GM19455 (cell line): ENCODE data around the gene FER.
"Not testable (repeated sequence)": the region's sequence is repeated elsewhere in the genome, so short reads cannot be mapped to it uniquely, and the experiment has no call there.

Experiments
- ATAC-seq: cut with Tn5 transposase; IDR thresholded peaks from one replicate; pipeline ENCODE4 v1.9.1; 2021; ENCODE audit not compliant: unreplicated experiment

Gene FER

DNA sequence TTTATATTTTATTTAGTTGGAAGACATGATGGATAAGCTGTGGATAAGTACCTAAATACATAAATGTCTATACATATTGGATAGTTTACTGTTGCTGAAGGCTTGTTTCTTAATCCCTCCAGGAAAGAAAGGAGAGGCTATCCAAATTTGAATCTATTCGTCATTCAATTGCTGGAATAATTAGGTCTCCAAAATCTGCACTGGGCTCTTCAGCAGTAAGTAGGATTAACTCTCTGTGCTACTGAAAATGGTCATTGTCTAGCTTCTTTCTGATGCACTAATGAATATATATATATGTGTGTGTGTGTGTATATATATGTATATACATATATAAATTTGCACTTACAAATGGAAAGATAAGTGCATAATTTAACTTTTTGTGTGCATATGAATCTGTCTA is 198.3 kb downstream of the FER start:
- ATAC-seq, result no peak

DNA sequence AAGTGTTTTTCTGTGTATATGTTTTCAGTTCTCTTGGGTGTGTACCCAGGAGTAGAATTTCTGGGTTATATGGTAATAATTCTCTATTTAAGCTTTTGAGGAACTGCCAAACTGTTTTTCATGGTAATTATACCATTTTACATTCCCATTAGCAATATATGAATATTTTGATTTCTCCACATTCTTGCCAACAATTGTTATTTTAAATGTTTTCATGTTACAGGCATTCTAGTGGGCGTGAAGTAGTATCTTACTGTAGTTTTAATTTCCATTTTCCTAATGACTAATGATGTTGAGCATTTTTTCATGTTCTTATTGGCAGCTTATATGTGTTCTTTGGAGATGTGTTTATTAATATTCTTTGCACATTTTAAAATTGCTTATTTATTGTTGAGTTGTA is 199.5 kb downstream of the FER start:
- ATAC-seq, result no peak

DNA sequence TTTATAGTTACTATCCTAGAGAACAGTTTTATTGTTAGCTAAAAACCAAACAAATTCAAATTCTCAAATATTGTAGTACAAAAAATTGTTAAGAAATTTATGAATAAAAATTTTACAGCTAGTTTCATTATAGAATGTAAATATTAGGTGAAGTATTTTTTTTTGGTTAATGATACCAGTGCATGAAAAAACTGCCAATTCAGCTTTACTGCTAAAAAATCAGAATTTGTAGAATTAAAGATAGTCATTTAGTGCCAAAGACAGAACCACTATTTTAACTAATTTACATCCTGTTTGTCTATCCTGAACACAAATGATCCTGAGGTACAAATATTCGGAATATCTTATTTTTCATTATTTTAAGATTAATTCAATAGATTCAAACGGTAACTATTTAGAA is 202.6 kb downstream of the FER start:
- ATAC-seq, result no peak

DNA sequence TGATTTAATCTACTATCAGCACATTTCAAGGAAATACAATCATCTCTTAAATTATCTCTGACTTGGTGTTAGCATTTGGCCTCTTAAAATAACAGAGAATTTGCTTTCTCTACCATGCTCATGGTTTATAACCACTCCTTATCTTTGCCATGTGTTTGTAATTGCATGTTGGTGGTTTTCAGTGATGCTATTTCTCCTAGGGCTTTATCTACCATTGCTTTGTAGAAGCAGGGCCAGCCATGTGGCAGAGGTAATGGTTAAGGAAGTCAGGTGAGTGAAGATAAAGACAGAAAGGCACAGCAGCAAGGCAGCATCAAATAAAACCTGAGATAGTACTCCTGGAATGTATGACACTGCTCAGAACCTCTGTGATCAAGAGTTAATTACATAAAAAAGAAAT is 206.2 kb downstream of the FER start:
- ATAC-seq, result no peak

DNA sequence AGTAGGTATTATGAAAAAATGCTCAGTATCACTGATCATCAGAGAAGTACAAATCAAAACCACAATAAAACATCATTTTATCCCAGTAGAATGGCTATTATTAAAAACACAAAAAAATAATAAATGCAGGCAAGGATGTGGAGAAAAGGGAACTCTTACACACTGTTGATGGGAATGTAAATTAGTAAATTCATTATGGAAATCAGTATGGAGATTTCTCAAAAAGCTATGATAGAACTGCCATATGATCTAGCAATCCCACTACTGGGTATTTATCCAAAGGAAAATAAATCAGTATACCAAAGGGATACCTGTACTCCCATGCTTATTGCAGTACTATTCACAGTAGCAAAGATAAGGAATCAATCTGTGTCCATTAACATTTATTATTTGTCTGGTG is 209.6 kb downstream of the FER start:
- ATAC-seq, result no peak

DNA sequence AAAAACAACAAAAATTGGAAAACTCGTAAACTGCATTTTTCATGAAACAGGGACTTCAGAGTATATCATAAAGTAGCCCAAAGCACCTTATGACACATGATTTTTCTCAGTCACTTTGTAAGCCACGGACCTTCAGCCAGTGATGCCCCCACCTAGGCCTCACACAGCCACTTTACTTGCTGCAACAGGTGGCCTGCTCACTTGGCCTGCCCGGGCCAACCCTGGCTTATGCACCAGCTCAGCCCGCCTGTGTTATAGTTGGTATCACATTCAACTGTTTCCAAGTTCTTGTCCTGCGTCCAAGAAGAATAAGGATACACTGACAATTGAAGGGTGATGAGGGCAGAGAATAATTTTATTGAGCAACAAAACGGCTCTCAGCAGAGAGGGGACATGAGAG is 219.2 kb downstream of the FER start:
- ATAC-seq, result no peak

DNA sequence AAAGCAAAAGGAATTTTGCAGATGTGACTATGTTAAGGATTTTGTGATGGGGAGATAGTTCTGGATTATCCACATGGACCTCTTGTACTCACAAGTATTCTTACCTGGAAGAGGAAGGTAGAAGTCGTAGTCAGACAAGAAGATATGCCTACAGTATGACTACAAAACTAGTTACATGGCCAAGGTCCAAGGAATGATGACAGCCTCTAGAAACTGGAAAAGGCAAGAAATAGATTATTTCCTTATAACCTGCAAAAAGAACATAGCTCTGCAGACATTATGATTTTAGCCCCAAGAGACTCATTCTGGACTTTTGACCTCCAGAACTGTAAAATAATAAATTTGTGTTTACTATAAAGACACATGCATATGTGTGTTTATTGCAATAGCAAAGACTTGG is 226.9 kb downstream of the FER start:
- ATAC-seq, result no peak

DNA sequence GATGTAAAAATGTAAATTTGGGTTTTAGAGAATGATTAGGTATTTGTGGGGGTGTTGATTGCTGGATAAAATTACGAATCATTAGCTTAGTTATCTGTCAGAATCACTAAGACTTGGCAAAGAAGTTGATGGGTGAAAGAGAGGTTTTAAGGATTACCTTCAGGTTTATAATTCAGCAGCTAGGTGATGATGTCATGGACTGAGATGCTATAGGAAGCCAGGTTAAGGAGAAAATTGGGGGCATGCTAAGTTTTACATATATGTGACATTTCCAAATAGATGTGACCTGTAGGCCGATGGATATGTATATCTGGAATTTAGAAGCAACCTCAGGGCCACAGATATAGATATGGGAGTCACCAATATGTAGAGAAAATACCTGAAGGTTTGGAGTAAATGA is 228.0 kb downstream of the FER start:
- no peak for ATAC-seq

DNA sequence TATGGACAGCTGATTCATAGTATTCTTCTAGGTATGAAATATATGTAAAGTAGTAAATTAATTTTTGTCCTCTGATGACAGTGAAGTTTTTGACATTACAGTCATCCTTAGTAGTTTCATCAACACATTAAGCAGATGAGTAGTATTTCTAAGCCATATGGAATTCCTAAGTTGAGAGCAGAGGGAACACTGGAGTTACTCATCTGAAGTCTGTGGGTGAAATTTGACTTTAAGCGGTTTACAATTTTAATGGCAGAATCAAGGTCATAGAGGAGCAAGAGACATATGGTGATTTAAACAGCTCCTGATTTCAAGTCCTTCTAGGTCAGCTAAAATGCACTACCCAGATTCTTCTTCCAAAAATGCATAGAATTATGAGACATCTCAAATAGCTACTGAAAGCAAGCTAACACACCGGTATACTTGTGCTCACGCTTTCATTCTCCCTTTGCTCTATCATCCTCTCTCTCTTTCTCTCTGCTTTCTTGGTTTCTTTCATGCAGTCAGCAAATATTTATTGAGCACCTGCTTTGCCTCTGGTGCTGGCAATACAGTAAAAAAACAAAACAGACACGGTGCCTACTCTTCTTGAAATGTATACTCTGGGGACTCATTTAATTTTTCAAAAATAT is 235.9 kb downstream of the FER start:
- no peak for ATAC-seq

DNA sequence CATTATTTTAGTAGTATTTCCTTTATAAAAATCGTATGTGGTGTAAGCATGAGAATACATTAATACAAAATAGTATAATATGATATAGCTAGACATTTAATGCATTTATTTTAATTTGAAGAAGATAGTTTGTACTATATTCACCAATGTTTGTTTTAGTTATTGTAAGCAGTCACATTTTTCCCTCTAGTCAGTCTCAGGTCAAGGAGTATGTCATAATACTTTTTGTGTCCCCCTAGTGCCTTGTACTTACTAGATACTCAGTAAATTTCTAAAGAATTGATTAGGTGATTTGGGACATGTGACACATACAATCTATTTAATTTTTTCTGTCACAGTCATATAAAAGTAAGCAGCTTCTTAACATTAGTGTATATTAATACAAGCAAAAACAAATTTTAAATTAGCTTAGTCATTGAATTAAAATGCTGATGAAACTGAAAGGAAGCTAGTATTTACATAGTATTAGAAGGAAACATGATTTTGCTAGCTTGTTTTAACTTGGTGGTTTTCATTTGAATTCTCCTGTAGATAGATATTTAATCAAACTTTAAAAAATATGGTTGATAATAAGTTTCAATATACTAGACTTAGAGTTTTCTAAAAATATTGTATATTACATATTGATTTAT is 242.2 kb downstream of the FER start:
- ATAC-seq, result no peak

DNA sequence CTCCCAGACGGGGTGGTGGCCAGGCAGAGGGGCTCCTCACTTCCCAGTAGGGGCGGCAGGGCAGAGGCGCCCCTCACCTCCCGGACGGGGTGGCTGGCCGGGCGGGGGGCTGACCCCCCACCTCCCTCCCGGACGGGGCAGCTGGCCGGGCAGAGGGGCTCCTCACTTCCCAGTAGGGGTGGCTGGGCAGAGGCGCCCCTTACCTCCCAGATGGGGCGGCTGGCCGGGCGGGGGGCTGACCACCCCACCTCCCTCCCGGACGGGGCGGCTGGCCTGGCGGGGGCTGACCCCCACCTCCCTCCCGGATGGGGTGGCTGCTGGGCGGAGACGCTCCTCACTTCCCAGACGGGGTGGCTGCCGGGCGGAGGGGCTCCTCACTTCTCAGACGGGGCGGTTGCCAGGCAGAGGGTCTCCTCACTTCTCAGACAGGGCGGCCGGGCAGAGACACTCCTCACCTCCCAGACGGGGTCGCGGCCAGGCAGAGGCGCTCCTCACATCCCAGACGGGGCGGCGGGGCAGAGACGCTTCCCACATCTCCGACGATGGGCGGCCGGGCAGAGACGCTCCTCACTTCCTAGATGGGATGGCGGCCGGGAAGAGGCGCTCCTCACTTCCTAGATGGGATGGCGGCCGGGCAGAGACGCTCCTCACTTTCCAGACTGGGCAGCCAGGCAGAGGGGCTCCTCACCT is 244.8 kb downstream of the FER start:
- ATAC-seq, result not testable (repeated sequence)

DNA sequence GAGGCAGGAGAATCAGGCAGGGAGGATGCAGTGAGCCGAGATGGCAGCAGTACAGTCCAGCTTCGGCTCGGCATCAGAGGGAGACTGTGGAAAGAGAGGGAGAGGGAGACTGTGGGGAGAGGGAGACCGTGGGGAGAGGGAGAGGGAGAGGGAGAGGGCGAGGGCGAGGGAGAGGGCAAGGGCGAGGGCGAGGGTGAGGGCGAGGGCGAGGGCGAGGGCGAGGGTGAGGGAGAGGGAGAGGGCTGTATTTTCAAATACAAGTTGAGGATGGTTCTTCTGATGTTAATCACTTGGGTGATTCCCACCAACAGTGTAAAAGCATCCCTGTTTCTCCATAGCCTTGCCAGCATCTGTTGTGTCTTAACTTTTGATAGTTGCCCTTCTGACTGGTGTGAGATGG is 245.7 kb downstream of the FER start:
- ATAC-seq, result not testable (repeated sequence)

DNA sequence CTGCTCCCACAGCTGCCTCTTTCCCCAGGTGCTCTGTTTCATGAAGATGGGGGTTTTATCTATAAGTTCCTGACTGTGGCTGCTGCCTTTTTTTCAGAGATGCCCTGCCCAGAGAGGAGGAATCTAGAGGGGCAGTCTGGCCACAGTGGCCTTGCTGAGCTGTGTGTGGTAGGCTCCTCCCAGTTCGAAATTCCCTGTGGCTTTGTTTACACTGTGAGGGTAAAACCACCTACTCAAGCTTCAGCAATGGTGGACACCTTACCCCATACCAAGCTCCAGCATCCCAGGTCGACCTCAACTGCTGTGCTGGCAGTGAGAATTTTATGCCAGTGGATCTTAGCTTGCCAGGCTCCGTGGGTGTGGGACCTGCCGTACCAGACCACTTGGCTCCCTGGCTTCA is 250.0 kb downstream of the FER start:
- no peak for ATAC-seq

DNA sequence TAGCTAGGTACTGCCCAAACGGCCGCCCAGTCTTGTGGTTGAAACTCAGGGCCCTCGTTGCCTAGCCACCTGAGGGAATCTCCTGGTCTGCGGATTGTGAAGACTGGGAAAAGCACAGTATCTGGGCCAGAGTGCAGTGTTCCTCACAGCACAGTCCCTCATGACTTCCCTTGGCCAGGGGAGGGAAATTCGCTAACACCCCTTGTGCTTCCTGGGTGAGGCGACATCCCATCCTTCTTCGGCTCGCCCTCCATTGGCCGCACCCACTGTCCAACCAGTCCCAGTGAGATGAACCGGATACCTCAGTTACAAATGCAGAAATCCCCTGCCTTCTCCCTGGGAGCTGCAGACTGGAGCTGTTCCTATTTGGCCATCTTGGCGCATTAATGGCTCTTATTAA is 250.5 kb downstream of the FER start:
- no peak for ATAC-seq

DNA sequence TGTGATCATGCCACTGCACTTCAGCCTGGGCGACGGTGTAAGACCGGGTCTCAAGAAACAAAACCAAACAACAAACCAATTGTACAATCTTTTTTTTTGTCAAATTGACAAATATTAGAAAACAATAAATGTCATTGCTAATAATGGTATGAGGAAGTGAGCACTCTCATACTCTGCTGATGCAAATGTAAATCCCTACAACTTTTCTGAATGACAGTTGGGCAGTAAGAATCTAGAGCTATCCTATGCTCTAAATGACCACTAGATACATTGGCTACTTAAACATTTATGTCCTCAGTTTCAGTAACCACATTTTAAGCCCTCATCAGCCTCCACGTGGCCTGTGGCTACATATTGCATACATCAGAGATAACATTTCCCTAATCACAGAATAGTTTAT is 256.2 kb downstream of the FER start:
- no peak for ATAC-seq

DNA sequence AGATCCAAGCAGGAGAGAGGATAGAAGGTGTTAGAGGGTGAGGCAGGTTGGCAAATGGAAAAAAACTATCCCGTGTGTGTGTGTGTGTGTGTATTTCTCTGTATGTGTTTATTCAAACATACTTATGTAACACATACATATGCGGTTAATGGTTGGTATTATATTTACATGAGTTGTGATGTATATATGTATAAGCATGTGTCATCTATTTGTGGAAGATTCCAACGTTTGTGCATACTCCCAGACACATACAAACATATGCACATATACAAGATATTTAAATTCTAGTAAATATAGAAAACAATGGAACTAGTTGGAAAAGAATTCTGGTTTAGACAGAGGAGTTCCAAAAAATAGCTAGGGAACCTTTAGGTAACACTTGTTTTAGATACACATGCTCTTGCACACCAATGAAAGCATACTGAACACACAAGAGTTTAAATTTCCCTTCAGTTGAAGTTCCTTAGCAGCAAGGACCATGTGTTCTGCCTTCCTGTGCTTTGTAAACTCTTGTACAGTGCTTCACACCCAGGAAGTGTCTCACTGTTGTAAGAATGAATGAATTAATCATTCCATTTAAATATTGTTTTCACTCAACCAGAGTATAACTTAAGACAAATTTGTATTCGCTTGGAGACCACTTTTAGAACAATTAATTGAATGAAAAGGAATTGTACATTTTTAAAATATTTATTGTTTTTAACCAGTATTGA is 257.8 kb downstream of the FER start:
- ATAC-seq, result no peak

DNA sequence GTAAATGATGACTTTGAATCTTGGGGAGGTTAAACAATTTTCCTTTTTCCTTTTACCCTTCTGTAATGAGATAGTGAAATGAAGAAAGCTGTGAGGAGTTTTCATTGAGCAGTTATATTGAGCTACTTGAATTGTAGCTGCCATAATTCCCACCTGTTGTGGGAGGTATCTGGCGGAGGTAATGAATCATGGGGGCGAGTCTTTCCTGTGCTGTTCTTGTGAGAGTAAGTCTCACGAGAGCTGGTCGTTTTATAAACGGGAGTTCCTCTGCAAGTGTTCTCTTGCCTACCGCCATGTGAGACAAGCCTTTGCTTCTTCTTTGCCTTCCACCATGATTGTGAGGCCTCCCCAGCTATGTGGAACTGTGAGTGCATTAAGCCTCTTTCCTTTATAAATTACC is 258.4 kb downstream of the FER start:
- no peak for ATAC-seq

DNA sequence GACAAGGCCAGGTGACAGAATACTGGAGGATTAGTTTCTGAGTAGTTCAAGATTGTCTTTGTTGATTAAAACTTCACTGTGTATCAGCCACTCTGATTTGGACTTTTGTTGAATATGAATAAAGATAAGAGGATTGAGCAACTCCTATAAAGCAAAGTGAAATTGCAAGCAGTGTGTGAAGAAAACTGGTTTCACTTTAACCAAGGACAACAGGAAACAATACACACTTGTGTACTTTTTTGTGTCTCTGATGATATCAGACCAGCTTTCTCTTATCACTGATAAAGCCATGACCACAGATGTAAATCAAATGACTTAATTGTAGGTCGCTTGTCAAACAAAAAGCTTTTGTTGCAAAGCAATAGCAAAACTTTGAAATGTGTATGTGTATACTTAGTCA is 268.6 kb downstream of the FER start:
- no peak for ATAC-seq

DNA sequence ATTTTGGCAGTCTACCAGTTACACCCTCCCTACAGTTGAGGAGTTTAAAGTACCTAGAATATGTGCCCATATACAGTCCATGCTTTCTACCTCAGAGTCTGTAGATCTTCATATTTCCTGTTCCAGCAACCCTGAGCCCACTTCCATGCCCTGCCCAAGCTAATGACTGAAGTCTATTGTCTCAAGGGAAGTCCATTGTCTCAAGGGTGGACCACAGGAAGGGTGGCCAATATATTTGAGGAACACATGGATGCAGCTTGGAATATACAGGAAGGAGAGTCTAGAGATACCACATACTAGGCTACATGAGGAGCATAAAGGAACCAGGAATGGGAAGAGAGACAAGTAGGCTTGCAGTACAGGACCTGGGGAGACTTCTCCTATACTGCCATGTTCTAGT is 274.4 kb downstream of the FER start:
- ATAC-seq, result no peak

DNA sequence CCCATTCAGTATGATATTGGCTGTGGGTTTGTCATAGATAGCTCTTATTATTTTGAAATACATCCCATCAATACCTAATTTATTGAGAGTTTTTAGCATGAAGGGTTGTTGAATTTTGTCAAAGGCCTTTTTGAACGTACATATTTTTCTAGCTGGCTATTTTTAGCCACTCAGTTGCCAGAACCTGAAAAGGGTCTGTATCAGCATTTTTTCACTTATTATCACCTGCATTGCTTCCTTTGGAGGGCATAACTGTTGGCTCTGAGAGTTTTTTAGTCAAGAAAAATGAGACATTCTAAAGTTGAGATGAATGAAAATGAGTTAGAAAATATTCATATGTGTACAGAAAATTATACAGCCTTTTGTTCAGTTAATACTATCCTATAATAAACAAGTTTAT is 278.0 kb downstream of the FER start:
- ATAC-seq, result not testable (repeated sequence)

DNA sequence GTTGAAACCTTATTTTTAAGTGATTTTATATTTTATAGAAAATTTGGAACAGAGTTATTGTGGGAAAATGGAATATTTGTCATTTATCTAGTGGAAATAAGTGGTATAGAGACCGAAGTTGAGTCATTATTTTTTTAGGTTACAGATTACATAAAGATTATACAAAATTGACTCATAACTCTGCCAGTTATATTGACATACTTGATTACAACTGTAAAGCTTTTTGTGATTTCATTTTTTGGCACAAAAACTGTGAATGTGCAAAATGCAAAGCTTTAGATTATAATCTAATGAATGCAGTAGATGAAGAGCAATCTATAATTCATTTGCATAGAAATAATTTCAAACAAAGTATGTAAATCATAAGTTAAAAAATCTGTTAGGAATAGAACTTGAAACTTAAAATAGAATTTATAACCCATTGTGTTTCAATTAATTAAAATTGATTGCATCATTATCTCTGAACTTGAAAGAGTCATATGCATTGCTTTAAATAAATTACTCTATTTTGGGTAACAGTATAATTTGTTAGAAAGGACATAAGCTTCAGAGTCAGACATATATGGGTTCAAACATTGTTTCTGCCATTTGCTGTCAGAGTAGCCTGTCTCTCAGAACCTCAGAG is 280.4 kb downstream of the FER start:
- no peak for ATAC-seq
